Left lung (tissue), 10 donors: ENCODE data around the gene NUB1. TPM values are rescaled to one million over a fixed set of nuclear protein-coding genes. Genes with fewer than 3 reads are reported as not detected.
A peak's percentile ranks its signal among the peaks of the same experiment; 100 is the strongest.

ENCODE experiments used
- ATAC-seq: fragments of 200-7000 bp; cut with Tn5 transposase; one replicate; pipeline ENCODE4 v1.9.1; 2020; ENCODE audit warnings: moderate library complexity
- DNase-seq, 4 donors: peaks; one replicate each; pipeline ENCODE4 v3.0.0-alpha.2; 2013 to 2020
- H3K27ac ChIP-seq, 2 donors: fragments of 200-600 bp; sonication (generic) in 1 of 2; one replicate each; pipeline versions ENCODE4 v1.5.0 to v1.8.0; 2020 to 2021
- H3K27me3 ChIP-seq, 2 donors: fragments of 200-600 bp; sonication (generic) in 1 of 2; one replicate each; pipeline versions ENCODE4 v1.5.0 to v1.8.0; 2020 to 2021
- H3K36me3 ChIP-seq, 2 donors: fragments of 200-600 bp; sonication (generic) in 1 of 2; one replicate each; pipeline versions ENCODE4 v1.5.0 to v1.8.0; 2020 to 2021
- H3K4me1 ChIP-seq, 2 donors: fragments of 200-600 bp; one replicate each; pipeline ENCODE4 v1.8.0; 2021
- H3K4me3 ChIP-seq, 2 donors: fragments of 200-600 bp; sonication (generic) in 1 of 2; one replicate each; pipeline versions ENCODE4 v1.5.0 to v1.8.0; 2020 to 2021; ENCODE audit warnings: mild to moderate bottlenecking in 1 of 2
- H3K9me3 ChIP-seq, 2 donors: fragments of 200-600 bp; sonication (generic) in 1 of 2; one replicate each; pipeline versions ENCODE4 v1.5.0 to v1.8.0; 2020 to 2021
- CTCF ChIP-seq, 2 donors: fragments of 200-600 bp; sonication (generic) in 1 of 2; IDR thresholded peaks; one replicate each; pipeline versions ENCODE4 v1.5.0 to v1.8.0; 2021; ENCODE audit warnings: antibody characterized with exemption in 2 of 2
- intact Hi-C, 2 donors: fragments of 100-400 bp; cut with DNase I; formaldehyde crosslinking; loops; one replicate each; pipeline versions ENCODE4 v1.11.2 to v1.14.2; 2022
- polyA plus RNA-seq, 6 donors: library from polyadenylated mRNA; unstranded; fragments of 120-200 nt; gene quantifications; one replicate each; pipeline ENCODE4 v1.2.1, GENCODE V29; 2013; ENCODE audit not compliant: insufficient read length in 6 of 6
- total RNA-seq, 2 donors: library from RNA; stranded (reverse); fragmentation: NEBNext Ultra II Directional; extraction: Animal tissue kit (Norgen Biotek cat#: 25700); gene quantifications; one replicate each; pipeline ENCODE4 v1.2.1, GENCODE V29; 2021
- donor health status: DM: no; HTN: yes; CAD: no.
- donor health status: DM: no; HTN: no; CAD: no.

Gene NUB1
- total and polyA plus RNA-seq, 8 donors: 40.9 to 81.8 (median 72.0) TPM

GRCh38 chr7:151312831-151313809 is 28.5 kb upstream of the NUB1 start:
- TF ChIP-seq CTCF (IDR thresholded peaks at IDR 0.05): no peak
- no peaks in the 10 kb centered on the region for H3K36me3 ChIP-seq
- intact Hi-C loops: loop anchor here in 1 of 2 donors (5.0 kb wide), 1 partner anchor 39 kb away; no protein-coding TSS in a partner anchor
- H3K4me3 ChIP-seq: no peak overlapping the region
- H3K27ac ChIP-seq: no peak overlapping the region
- ATAC-seq (no peak), DNase-seq (no peak)
- H3K9me3 ChIP-seq: peaks cover 0 to 7% of the 10 kb centered on the region in 2 donors
- H3K27me3 ChIP-seq: no peaks in the 10 kb centered on the region
- peaks cover 4 to 6% of the 10 kb centered on the region in 2 donors for H3K4me1 ChIP-seq

- DNase-seq (peak in 1 of 4 donors; percentile 41), ATAC-seq (peak; percentile 34)
- intact Hi-C loops: loop anchor here in 1 of 2 donors (5.0 kb wide), 1 partner anchor 38 kb away; no protein-coding TSS in a partner anchor
- H3K4me3 ChIP-seq: no peak overlapping the region
- TF ChIP-seq CTCF (IDR thresholded peaks at IDR 0.05): no peak
- no peak overlapping the region for H3K27ac ChIP-seq
- no peaks in the 10 kb centered on the region for H3K36me3 ChIP-seq
- no peaks in the 10 kb centered on the region for H3K27me3 ChIP-seq
- H3K4me1 ChIP-seq: peaks cover 4 to 6% of the 10 kb centered on the region in 2 donors
- H3K9me3 ChIP-seq: peaks cover 0 to 11% of the 10 kb centered on the region in 2 donors
Observed at GRCh38 chr7:151313857-151314256, 27.8 kb upstream of the NUB1 start.

GRCh38 chr7:151314401-151314800 is 27.2 kb upstream of the NUB1 start:
- ATAC-seq (no peak), DNase-seq (no peak)
- H3K9me3 ChIP-seq: peaks cover 0 to 16% of the 10 kb centered on the region in 2 donors
- no peak overlapping the region for H3K4me3 ChIP-seq
- no peaks in the 10 kb centered on the region for H3K36me3 ChIP-seq
- no peaks in the 10 kb centered on the region for H3K27me3 ChIP-seq
- no peak overlapping the region for H3K27ac ChIP-seq
- TF ChIP-seq CTCF (IDR thresholded peaks at IDR 0.05): no peak
- intact Hi-C loops: loop anchor here in 1 of 2 donors (5.0 kb wide), 1 partner anchor 38 kb away; no protein-coding TSS in a partner anchor
- H3K4me1 ChIP-seq: peaks cover 4 to 6% of the 10 kb centered on the region in 2 donors

- Histone ChIP-seq H3K27me3 (no peaks in the 10 kb centered on the region), H3K9me3 (peaks cover 0 to 24% of the 10 kb centered on the region in 2 donors), H3K36me3 (no peaks in the 10 kb centered on the region), H3K4me1 (peaks cover 4 to 6% of the 10 kb centered on the region in 2 donors), H3K27ac (no peak overlapping the region), H3K4me3 (no peak overlapping the region)
- TF ChIP-seq CTCF (IDR thresholded peaks at IDR 0.05): peak; percentile 77 to 79
- intact Hi-C loops: no loop called here
- DNase-seq: peak in 3 of 4 donors; percentile 56 to 82 (median 63)
- peak; percentile 92 for ATAC-seq
Observed at GRCh38 chr7:151315038-151315655, 26.5 kb upstream of the NUB1 start.

GRCh38 chr7:151316896-151317295 is 24.7 kb upstream of the NUB1 start:
- ATAC-seq (no peak), DNase-seq (no peak)
- no peak for TF ChIP-seq CTCF (IDR thresholded peaks at IDR 0.05)
- Histone ChIP-seq H3K27ac (no peak overlapping the region), H3K4me3 (no peak overlapping the region), H3K27me3 (no peaks in the 10 kb centered on the region), H3K4me1 (peaks cover 4 to 6% of the 10 kb centered on the region in 2 donors), H3K9me3 (peaks cover 0 to 31% of the 10 kb centered on the region in 2 donors), H3K36me3 (no peaks in the 10 kb centered on the region)
- intact Hi-C loops: no loop called here
